H1 (cell line): ENCODE measurements around the gene DCP2. TPM values are rescaled to one million over a fixed set of nuclear protein-coding genes. Genes with fewer than 3 reads are reported as not detected.

Source experiments
- CTCF ChIA-PET: fragments of 300-600 bp; sonication (Branson Sonifier 250); formaldehyde crosslinking; loops from one replicate; lab custom pipeline; 2021; ENCODE audit not compliant: partially characterized antibody; lab: Charles Lee
- POLR2A ChIA-PET: fragments of 300-600 bp; sonication (Branson Sonifier 250); formaldehyde crosslinking; loops from one replicate; lab custom pipeline; 2021; ENCODE audit warnings: inconsistent platforms; ENCODE audit not compliant: partially characterized antibody; lab: Charles Lee
- DNase-seq, 2 experiments: peaks; one replicate each; pipeline versions ENCODE4 v3.0.0 to v3.0.0-alpha.2; 2010 to 2022; ENCODE audit warnings: low spot score in 2 of 2, low read depth in 1 of 2, mixed read lengths in 1 of 2
- FAIRE-seq: peaks from 2 replicates; lab custom pipeline; 2011; peaks lifted over from hg19 to GRCh38; lab: Jason Lieb, UNC
- H2AFZ ChIP-seq: 2 replicates; pipeline ENCODE4 v1.8.1; 2012; ENCODE audit warnings: low read length, inconsistent platforms
- H2AK5ac ChIP-seq: 2 replicates; pipeline ENCODE4 v1.6.1; 2013; ENCODE audit warnings: low read depth, low read length
- H2BK120ac ChIP-seq: replicated peaks from 2 replicates; pipeline ENCODE3; 2013; ENCODE audit warnings: low read depth, low read length, inconsistent platforms
- H2BK12ac ChIP-seq: 2 replicates; pipeline ENCODE4 v1.6.1; 2013; ENCODE audit warnings: low read depth, low read length
- H2BK15ac ChIP-seq: 2 replicates; pipeline ENCODE4 v1.6.1; 2013; ENCODE audit warnings: low read length
- H2BK20ac ChIP-seq: 2 replicates; pipeline ENCODE4 v1.6.1; 2013; ENCODE audit warnings: low read length
- H2BK5ac ChIP-seq: 2 replicates; pipeline ENCODE4 v1.6.1; 2013; ENCODE audit warnings: low read depth, low read length
- H3K14ac ChIP-seq: 2 replicates; pipeline ENCODE4 v1.6.1; 2013; ENCODE audit warnings: inconsistent platforms; ENCODE audit not compliant: insufficient read length
- H3K18ac ChIP-seq: 2 replicates; pipeline ENCODE4 v1.6.1; 2013; ENCODE audit warnings: low read length; ENCODE audit errors: extremely low read depth
- H3K23ac ChIP-seq: 2 replicates; pipeline ENCODE4 v1.6.1; 2013; ENCODE audit warnings: inconsistent platforms; ENCODE audit not compliant: insufficient read length
- H3K23me2 ChIP-seq: 2 replicates; pipeline ENCODE4 v1.6.1; 2013; ENCODE audit warnings: low read depth, low read length
- H3K27ac ChIP-seq: 2 replicates; pipeline ENCODE4 v1.6.1; 2011; ENCODE audit warnings: low read depth, low read length, inconsistent platforms
- H3K27me3 ChIP-seq, 4 experiments: replicated peaks in 1 of 4; 1 replicate in 1 of 4; 2 replicates in 3 of 4; pipeline versions ENCODE4 v1.6.1 to v1.8.1; 2011 to 2013; ENCODE audit warnings: low read length in 3 of 4, mild to moderate bottlenecking in 3 of 4, inconsistent platforms in 2 of 4, mixed read lengths in 2 of 4, moderate library complexity in 1 of 4; ENCODE audit not compliant: control insufficient read depth in 3 of 4, insufficient read depth in 3 of 4; ENCODE audit errors: extremely low read depth in 1 of 4
- H3K36me3 ChIP-seq, 4 experiments: 2 replicates each; pipeline versions ENCODE4 v1.6.1 to v1.8.1; 2011 to 2013; ENCODE audit warnings: mild to moderate bottlenecking in 4 of 4, low read length in 3 of 4, moderate library complexity in 2 of 4, control low read depth in 1 of 4, inconsistent platforms in 1 of 4; ENCODE audit not compliant: insufficient read depth in 4 of 4, control insufficient read depth in 2 of 4
- H3K4ac ChIP-seq: replicated peaks from 2 replicates; pipeline ENCODE3; 2013; ENCODE audit warnings: low read length, low read depth, mixed read lengths, inconsistent platforms; ENCODE audit not compliant: insufficient read length
- H3K4me1 ChIP-seq, 4 experiments: replicated peaks in 1 of 4; 1 replicate in 1 of 4; 2 replicates in 3 of 4; pipeline versions ENCODE4 v1.6.1 to v1.8.1; 2011 to 2013; ENCODE audit warnings: low read length in 3 of 4, inconsistent platforms in 2 of 4, mixed read lengths in 1 of 4; ENCODE audit not compliant: insufficient read depth in 4 of 4, control insufficient read depth in 3 of 4
- H3K4me2 ChIP-seq, 2 experiments: 2 replicates each; pipeline versions ENCODE4 v1.6.1 to v1.8.1; 2011 to 2013; ENCODE audit warnings: low read depth in 2 of 2, low read length in 2 of 2, control low read depth in 1 of 2, inconsistent platforms in 1 of 2, mild to moderate bottlenecking in 1 of 2; ENCODE audit not compliant: insufficient read depth in 1 of 2
- H3K4me3 ChIP-seq, 4 experiments: fragments of 200-600, 300-600 bp in 1 of 4; sonication (generic), shearing (Covaris generic), sonication (Bioruptor Twin) in 1 of 4; 2 replicates each; pipeline versions ENCODE4 v1.5.1 to v1.8.1; 2011 to 2016; ENCODE audit warnings: low read length in 4 of 4, low read depth in 3 of 4, control low read depth in 2 of 4, inconsistent platforms in 2 of 4, mild to moderate bottlenecking in 2 of 4, mixed read lengths in 1 of 4, moderate library complexity in 1 of 4; ENCODE audit not compliant: insufficient read depth in 2 of 4; ENCODE audit errors: extremely low read depth in 1 of 4
- H3K56ac ChIP-seq: replicated peaks from 2 replicates; pipeline ENCODE3; 2013; ENCODE audit warnings: low read depth, mild to moderate bottlenecking, mixed read lengths, low read length, inconsistent platforms; ENCODE audit not compliant: insufficient read length
- H3K79me1 ChIP-seq: 2 replicates; pipeline ENCODE4 v1.6.1; 2013; ENCODE audit warnings: low read depth, low read length, control low read depth
- H3K79me2 ChIP-seq, 2 experiments: 2 replicates each; pipeline versions ENCODE4 v1.6.1 to v1.8.1; 2012 to 2013; ENCODE audit warnings: low read length in 2 of 2, mild to moderate bottlenecking in 2 of 2, inconsistent platforms in 1 of 2; ENCODE audit not compliant: insufficient read depth in 2 of 2, control insufficient read depth in 1 of 2
- H3K9ac ChIP-seq, 4 experiments: replicated peaks in 1 of 4; 1 replicate in 1 of 4; 2 replicates in 3 of 4; pipeline versions ENCODE4 v1.6.1 to v1.8.1; 2011 to 2013; ENCODE audit warnings: low read depth in 3 of 4, low read length in 3 of 4, control low read depth in 2 of 4, mild to moderate bottlenecking in 2 of 4, moderate library complexity in 2 of 4, inconsistent platforms in 1 of 4; ENCODE audit errors: extremely low read depth in 1 of 4
- H3K9me3 ChIP-seq, 2 experiments: 2 replicates each; pipeline versions ENCODE4 v1.6.1 to v1.8.1; 2012 to 2013; ENCODE audit warnings: mild to moderate bottlenecking in 2 of 2, moderate library complexity in 2 of 2, control low read depth in 1 of 2, inconsistent platforms in 1 of 2, low read depth in 1 of 2, low read length in 1 of 2, mixed read lengths in 1 of 2; ENCODE audit not compliant: insufficient read depth in 2 of 2
- H4K20me1 ChIP-seq, 2 experiments: replicated peaks in 1 of 2; 2 replicates each; pipeline versions ENCODE3 to v1.8.1; 2011 to 2013; ENCODE audit warnings: inconsistent platforms in 2 of 2, low read length in 2 of 2, mild to moderate bottlenecking in 1 of 2; ENCODE audit not compliant: insufficient read depth in 2 of 2, control insufficient read depth in 1 of 2
- H4K5ac ChIP-seq: 2 replicates; pipeline ENCODE4 v1.6.1; 2013; ENCODE audit warnings: low read length, low read depth, mixed read lengths, inconsistent platforms; ENCODE audit not compliant: insufficient read length
- H4K8ac ChIP-seq: 2 replicates; pipeline ENCODE4 v1.8.0; 2013; ENCODE audit warnings: mild to moderate bottlenecking, moderate library complexity, low read length, inconsistent platforms; ENCODE audit not compliant: insufficient read depth; ENCODE audit errors: extremely low read depth
- H4K91ac ChIP-seq: replicated peaks from 2 replicates; pipeline ENCODE3; 2013; ENCODE audit warnings: low read length, mixed read lengths, inconsistent platforms; ENCODE audit not compliant: insufficient read length
- ATF2 ChIP-seq: IDR thresholded peaks from 2 replicates; pipeline ENCODE4 v1.6.1; 2012; ENCODE audit warnings: low read length, inconsistent platforms
- CHD1 ChIP-seq: IDR thresholded peaks from 2 replicates; pipeline ENCODE4 v1.6.1; 2012; ENCODE audit warnings: low read depth, low read length, improper control_type of control experiment
- CREB1 ChIP-seq: IDR thresholded peaks from 2 replicates; pipeline ENCODE4 v1.6.1; 2012; ENCODE audit warnings: inconsistent platforms
- RAD21 ChIP-seq, 2 experiments: IDR thresholded peaks in 1 of 2; conservative IDR thresholded peaks in 1 of 2; 2 replicates each; pipeline ENCODE4 v1.6.1; 2011; ENCODE audit warnings: low read depth in 2 of 2, low read length in 2 of 2, improper control_type of control experiment in 1 of 2, inconsistent platforms in 1 of 2, mild to moderate bottlenecking in 1 of 2, moderate library complexity in 1 of 2
- TBP ChIP-seq: IDR thresholded peaks from 2 replicates; pipeline ENCODE4 v1.6.1; 2011; ENCODE audit warnings: low read depth, low read length, improper control_type of control experiment
- WGBS, 2 experiments: shearing (Covaris generic) in 1 of 2; methylation state at CpG; one replicate each; pipeline versions ENCODE4 v1.1.6 to v1.1.7; 2013 to 2015; ENCODE audit warnings: low lambda C conversion rate in 2 of 2, mixed read lengths in 2 of 2, inconsistent platforms in 1 of 2, low coverage in 1 of 2, missing lambda C conversion rate in 1 of 2; ENCODE audit not compliant: insufficient replicate concordance in 2 of 2, insufficient coverage in 1 of 2, insufficient read length in 1 of 2; ENCODE audit errors: extremely low coverage in 1 of 2, missing lambda C conversion rate in 1 of 2; 5-methylcytosine and 5-hydroxymethylcytosine counted together
- polyA plus RNA-seq, 7 experiments: library from polyadenylated mRNA; depleted of rRNA in 3 of 7; stranded (reverse) in 5 of 7; unstranded in 2 of 7; fragments of >200 nt in 5 of 7; fragments of 200-250 nt in 2 of 7; gene quantifications; 1 replicate in 5 of 7; 2 replicates in 1 of 7; 4 replicates in 1 of 7; pipeline versions ENCODE4 v1.2.1 to v1.2.3, GENCODE V29; 2011 to 2013; ENCODE audit warnings: missing spikeins in 2 of 7, mixed read lengths in 2 of 7
- total RNA-seq: library from RNA; stranded (reverse); fragmentation: NEBNext Ultra II Directional; extraction: Animal tissue kit (Norgen Biotek cat#: 25700); gene quantifications from 2 replicates; pipeline ENCODE4 v1.2.1, GENCODE V29; 2021

The DCP2 gene
- total and polyA plus RNA-seq, 2 of the 8 experiments (the other 6 are each of a cell fraction or from before 2014, with no cell fraction given) = 14.4 to 162 TPM

- no peaks in the 10 kb centered on the region for H3K9me3 ChIP-seq
- 0 out of 4 replicates have a peak overlapping the region, but pooled peaks of 1 of the 2 experiments have one; percentile 3 for H3K4me2 ChIP-seq
- no peak overlapping the region for H2BK120ac ChIP-seq
- H3K9ac ChIP-seq = no peak overlapping the region
- H3K23ac ChIP-seq = no peak overlapping the region
- no peak overlapping the region for H3K4me3 ChIP-seq
- H4K8ac ChIP-seq = no peak overlapping the region
- H2AFZ ChIP-seq = no peak overlapping the region
- no peaks in the 10 kb centered on the region for H3K79me2 ChIP-seq
- H3K79me1 ChIP-seq = peaks cover 3% of the 10 kb centered on the region; the same call in 1 of the 2 replicates
- no peak overlapping the region for H2BK20ac ChIP-seq
- FAIRE-seq (no peak), DNase-seq (no peak)
- peaks cover 5 to 10% (median 9%) of the 10 kb centered on the region in 4 experiments for H3K4me1 ChIP-seq
- no peak overlapping the region for H2AK5ac ChIP-seq
- H3K14ac ChIP-seq = no peak overlapping the region
- H3K4ac ChIP-seq = no peak overlapping the region
- no peak for TF ChIP-seq TBP
- no peak for TF ChIP-seq ATF2
- no peak for TF ChIP-seq CREB1
- peak in 1 of 2 experiments; percentile 13; a peak in 2 of 4 replicates for TF ChIP-seq RAD21 (IDR thresholded peaks at IDR 0.05 in 1 of 2, conservative IDR thresholded peaks at IDR 0.05 in 1 of 2; ENCODE audit: low read depth in 2 of 2, low read length in 2 of 2)
- no peak for TF ChIP-seq CHD1
- no peak overlapping the region for H3K18ac ChIP-seq
- no peaks in the 10 kb centered on the region for H4K20me1 ChIP-seq
- H3K56ac ChIP-seq = no peak overlapping the region
- WGBS, 2 experiments = 65% methylated on average over 8 of the region's 8 CpGs; no CpG with 5 or more reads in 1 of the 2 experiments
- ChIA-PET CTCF (interaction anchor here (0.6 to 2.8 kb wide), 6 partner anchors 10 to 125 kb away, joined by 3 to 14 read pairs (median 3); no protein-coding TSS in a partner anchor), POLR2A (interaction anchor here (0.6 to 1.6 kb wide), 8 partner anchors 12 to 500 kb away, joined by 3 to 6 read pairs (median 3); partner anchors contain the start of gene REEP5)
- H2BK15ac ChIP-seq = no peak overlapping the region
- no peak overlapping the region for H4K5ac ChIP-seq
- no peaks in the 10 kb centered on the region for H3K23me2 ChIP-seq
- H2BK12ac ChIP-seq = no peak overlapping the region
- H3K27me3 ChIP-seq = no peaks in the 10 kb centered on the region
- peaks cover 0 to 33% (median 16%) of the 10 kb centered on the region in 4 experiments; a peak in 7 of 8 replicates for H3K36me3 ChIP-seq
- 0 out of 2 replicates have a peak overlapping the region, but pooled peaks have one; percentile 1 for H3K27ac ChIP-seq
- no peak overlapping the region for H4K91ac ChIP-seq
- no peak overlapping the region for H2BK5ac ChIP-seq
Observed at GRCh38 chr5:113031104-113031503, 54.5 kb downstream of the DCP2 start.
